Measurements from ENCODE around the gene PHF19. TPM values are rescaled to one million over a fixed set of nuclear protein-coding genes. Genes with fewer than 3 reads are reported as not detected.

The PHF19 gene
- total RNA-seq, 2 experiments from 2014 or later, result 248 to 253 TPM

GRCh38 chr9:120861935-120862334 lies 15.1 kb downstream of the PHF19 start:
- Mint-ChIP-seq H3K9me3 (no peaks in the 10 kb centered on the region), H3K36me3 (peaks cover 23% of the 10 kb centered on the region), H3K4me3 (no peak overlapping the region), H3K4me1 (peaks cover 8% of the 10 kb centered on the region), H3K27me3 (no peaks in the 10 kb centered on the region), H3K27ac (peak overlapping the region; percentile 15)
- POLR2A ChIA-PET, result no interaction called here
- ATAC-seq (ENCODE audit: low read depth) (no peak), DNase-seq (no peak)

DNA sequence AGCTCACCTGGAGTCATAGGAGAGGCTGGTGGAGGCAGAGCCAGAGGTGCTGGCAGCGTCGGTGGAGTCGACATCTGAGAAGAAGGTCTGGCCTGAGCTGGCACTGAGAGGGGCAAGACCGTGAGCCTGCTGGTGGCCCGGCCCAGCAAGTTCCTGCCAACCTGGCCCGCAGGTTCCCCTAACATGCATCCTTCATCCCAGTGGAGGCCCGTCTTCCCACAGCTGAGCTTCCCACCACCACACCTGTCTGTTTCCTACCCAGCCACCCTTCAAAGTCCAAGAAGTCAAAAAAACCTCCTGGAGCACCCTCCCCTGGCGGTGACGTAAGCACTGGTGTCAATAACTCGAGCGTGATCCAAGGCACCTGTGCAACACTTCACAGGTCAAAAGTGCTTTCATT lies 16.9 kb downstream of the PHF19 start:
- Mint-ChIP-seq H3K4me1 (peaks cover 4% of the 10 kb centered on the region), H3K9me3 (no peaks in the 10 kb centered on the region), H3K36me3 (peaks cover 28% of the 10 kb centered on the region), H3K4me3 (no peak overlapping the region), H3K27ac (no peak overlapping the region), H3K27me3 (no peaks in the 10 kb centered on the region)
- no peak for ATAC-seq (ENCODE audit: low read depth)
- DNase-seq, result no peak
- POLR2A ChIA-PET, result no interaction called here

DNA sequence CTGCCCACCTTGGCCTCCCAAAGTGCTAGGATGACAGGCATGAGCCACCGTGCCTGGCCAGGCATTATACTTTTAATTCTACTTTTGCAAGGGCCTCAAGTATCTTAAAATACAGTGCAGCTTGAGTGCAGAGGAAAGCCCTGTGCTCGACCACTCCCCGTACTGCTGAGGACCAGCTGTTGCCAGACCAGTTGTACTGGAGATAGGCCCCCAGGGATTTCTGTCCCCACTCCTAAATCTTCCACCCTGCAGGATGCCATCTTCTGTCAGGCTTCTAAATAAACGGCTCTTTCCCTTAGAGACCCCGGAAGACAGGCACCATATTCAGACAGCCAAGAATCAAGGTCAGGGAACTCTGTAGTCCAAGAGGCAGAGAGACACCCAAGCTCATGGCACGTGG lies 17.6 kb downstream of the PHF19 start:
- no peak for DNase-seq
- Mint-ChIP-seq H3K9me3 (no peaks in the 10 kb centered on the region), H3K36me3 (peaks cover 30% of the 10 kb centered on the region), H3K4me3 (no peak overlapping the region), H3K4me1 (peaks cover 4% of the 10 kb centered on the region), H3K27ac (no peak overlapping the region), H3K27me3 (no peaks in the 10 kb centered on the region)
- ATAC-seq (ENCODE audit: low read depth), result no peak
- POLR2A ChIA-PET, result interaction anchor here (0.7 to 3.9 kb wide), 2 partner anchors 9 to 16 kb away, joined by 4 to 13 read pairs; no protein-coding TSS in a partner anchor

DNA sequence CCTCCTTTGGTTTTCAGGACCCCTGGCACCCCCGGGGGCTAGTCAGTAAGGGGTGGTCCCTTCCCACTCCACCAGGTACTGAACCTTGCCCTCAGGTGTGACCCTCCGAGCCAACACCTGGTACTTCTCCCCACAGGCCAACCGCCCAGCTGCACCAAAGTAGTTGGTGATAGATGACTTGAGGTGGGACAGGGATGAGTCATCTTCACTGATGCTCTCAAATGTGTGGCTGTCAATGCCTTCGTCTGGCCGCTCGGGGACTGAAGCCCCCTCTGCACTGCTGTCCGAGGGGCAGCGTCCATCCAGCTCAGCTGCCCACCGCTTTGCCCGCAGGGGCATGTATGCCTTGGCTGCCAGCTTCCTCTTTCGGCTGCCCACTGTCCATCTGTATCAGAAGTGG lies 19.1 kb downstream of the PHF19 start:
- H3K27me3 Mint-ChIP-seq, result no peaks in the 10 kb centered on the region
- POLR2A ChIA-PET, result interaction anchor here (3.9 kb wide), 1 partner anchor 10 kb away, joined by 13 read pairs; no protein-coding TSS in a partner anchor

DNA sequence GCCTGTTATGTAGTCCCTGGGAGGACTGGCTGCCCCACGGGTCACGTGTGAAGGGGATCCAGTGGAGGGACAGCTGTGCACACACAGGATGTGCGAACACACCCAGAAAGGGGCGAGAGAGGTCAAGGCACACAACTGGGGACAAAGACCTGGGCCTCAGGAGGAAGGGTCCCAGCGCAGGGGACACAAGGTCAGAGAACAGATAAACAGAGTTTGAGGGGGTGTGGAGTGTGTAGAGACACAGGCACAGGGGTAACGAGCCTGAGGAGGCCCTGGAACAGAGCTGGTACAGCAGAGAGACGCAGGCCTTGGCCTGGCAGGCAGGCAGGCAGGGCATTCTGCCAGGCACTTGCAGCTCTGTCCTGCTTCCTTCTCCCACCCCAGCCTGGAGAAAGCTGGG lies 19.5 kb downstream of the PHF19 start:
- H3K36me3 Mint-ChIP-seq, result peaks cover 28% of the 10 kb centered on the region
- H3K9me3 Mint-ChIP-seq, result no peaks in the 10 kb centered on the region
- peak overlapping the region; percentile 68 for H3K27ac Mint-ChIP-seq
- peaks cover 6% of the 10 kb centered on the region for H3K4me1 Mint-ChIP-seq
- POLR2A ChIA-PET, result interaction anchor here (3.9 kb wide), 1 partner anchor 11 kb away, joined by 13 read pairs; no protein-coding TSS in a partner anchor
- ATAC-seq (ENCODE audit: low read depth), result no peak
- H3K27me3 Mint-ChIP-seq, result no peaks in the 10 kb centered on the region
- no peak overlapping the region for H3K4me3 Mint-ChIP-seq
- DNase-seq, result no peak

More for the DNA sequence above, 19.1 kb downstream of the PHF19 start:
- H3K36me3 Mint-ChIP-seq, result peaks cover 27% of the 10 kb centered on the region
- H3K4me3 Mint-ChIP-seq, result no peak overlapping the region
- no peaks in the 10 kb centered on the region for H3K9me3 Mint-ChIP-seq
- peaks cover 4% of the 10 kb centered on the region for H3K4me1 Mint-ChIP-seq
- H3K27ac Mint-ChIP-seq, result no peak overlapping the region
- no peak for DNase-seq
- no peak for ATAC-seq (ENCODE audit: low read depth)

DNA sequence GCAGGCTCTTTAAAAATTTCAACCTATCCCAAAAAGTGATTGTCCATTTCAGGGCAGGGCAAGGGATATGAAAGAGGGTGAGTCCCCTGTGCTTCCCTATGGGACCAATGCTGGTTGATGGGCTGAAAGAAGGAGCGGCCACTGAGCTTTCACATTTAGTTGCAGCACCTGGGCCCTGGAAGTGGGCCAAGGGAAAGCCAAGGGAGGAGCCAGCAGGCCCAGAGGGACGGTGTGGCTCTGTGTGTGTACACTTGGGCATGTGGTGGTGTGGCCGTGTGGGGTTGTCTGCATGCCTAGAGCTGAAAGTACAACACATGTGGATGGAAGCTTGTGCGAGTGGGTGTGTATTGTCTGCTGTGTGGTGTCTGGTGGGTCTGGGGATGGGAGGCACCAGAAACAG lies 20.3 kb downstream of the PHF19 start:
- ATAC-seq (ENCODE audit: low read depth) (no peak), DNase-seq (no peak)
- POLR2A ChIA-PET, result interaction anchor here (1.2 to 3.9 kb wide), 2 partner anchors 10 to 11 kb away, joined by 3 to 13 read pairs; no protein-coding TSS in a partner anchor
- Mint-ChIP-seq H3K36me3 (peaks cover 25% of the 10 kb centered on the region), H3K4me1 (peaks cover 6% of the 10 kb centered on the region), H3K27ac (no peak overlapping the region), H3K4me3 (no peak overlapping the region), H3K27me3 (no peaks in the 10 kb centered on the region), H3K9me3 (no peaks in the 10 kb centered on the region)

- H3K4me1 Mint-ChIP-seq, result peaks cover 6% of the 10 kb centered on the region
- ATAC-seq (ENCODE audit: low read depth) (no peak), DNase-seq (no peak)
- H3K27me3 Mint-ChIP-seq, result no peaks in the 10 kb centered on the region
- H3K9me3 Mint-ChIP-seq, result no peaks in the 10 kb centered on the region
- H3K36me3 Mint-ChIP-seq, result peaks cover 24% of the 10 kb centered on the region
- no peak overlapping the region for H3K27ac Mint-ChIP-seq
- POLR2A ChIA-PET, result interaction anchor here (0.6 to 3.9 kb wide), 3 partner anchors 9 to 12 kb away, joined by 3 to 13 read pairs (median 3); no protein-coding TSS in a partner anchor
- H3K4me3 Mint-ChIP-seq, result no peak overlapping the region
Observed at GRCh38 chr9:120855827-120856670, 20.9 kb downstream of the PHF19 start.

DNA sequence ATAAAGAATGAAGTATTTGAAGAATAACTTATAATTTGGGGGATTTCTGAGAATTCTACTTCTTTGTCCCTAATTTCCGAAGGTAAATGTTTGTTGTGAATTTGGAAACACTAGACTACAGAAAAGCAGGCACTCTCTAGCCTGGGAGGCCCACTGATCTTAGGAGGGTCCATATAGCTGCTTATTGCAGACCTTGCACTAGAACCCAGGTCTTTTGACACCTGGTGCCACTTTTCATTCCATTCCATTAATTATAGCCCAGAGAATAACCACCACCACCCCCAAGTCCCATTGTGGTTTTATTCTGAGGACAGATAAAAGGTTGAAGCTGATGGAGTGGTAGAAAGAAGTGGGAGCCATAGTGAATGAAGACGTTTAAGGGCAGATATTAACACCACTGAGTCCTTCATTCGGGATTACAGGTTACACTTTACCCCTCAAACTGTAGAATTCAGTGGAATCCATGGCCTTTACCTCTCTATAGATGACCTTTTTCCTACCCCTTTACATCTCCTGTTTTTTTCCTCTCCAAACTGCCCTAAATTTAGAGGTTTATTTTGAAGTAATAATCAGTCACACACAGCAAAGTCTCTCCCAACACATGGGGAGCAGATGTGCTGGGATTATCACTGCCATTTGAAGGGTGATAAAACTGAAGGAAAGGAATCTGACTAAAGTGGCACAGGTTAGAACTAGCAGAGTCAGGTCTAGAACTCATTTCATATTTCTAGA lies 22.2 kb downstream of the PHF19 start:
- H3K36me3 Mint-ChIP-seq, result peaks cover 25% of the 10 kb centered on the region
- POLR2A ChIA-PET, result no interaction called here

GRCh38 chr9:120853198-120853597 lies 23.8 kb downstream of the PHF19 start:
- no peaks in the 10 kb centered on the region for H3K27me3 Mint-ChIP-seq

More for the DNA sequence above, 22.2 kb downstream of the PHF19 start:
- Mint-ChIP-seq H3K9me3 (no peaks in the 10 kb centered on the region), H3K27ac (peak overlapping the region; percentile 39), H3K4me1 (peaks cover 6% of the 10 kb centered on the region), H3K27me3 (no peaks in the 10 kb centered on the region), H3K4me3 (no peak overlapping the region)
- no peak for DNase-seq
- no peak for ATAC-seq (ENCODE audit: low read depth)

GRCh38 chr9:120852240-120853010 lies 24.6 kb downstream of the PHF19 start:
- H3K4me3 Mint-ChIP-seq, result no peak overlapping the region
- POLR2A ChIA-PET, result interaction anchor here (1.0 to 1.4 kb wide), 2 partner anchors 8 to 16 kb away, joined by 3 to 6 read pairs; no protein-coding TSS in a partner anchor
- no peak overlapping the region for H3K27ac Mint-ChIP-seq
- DNase-seq (no peak), ATAC-seq (ENCODE audit: low read depth) (no peak)
- H3K27me3 Mint-ChIP-seq, result no peaks in the 10 kb centered on the region
- H3K4me1 Mint-ChIP-seq, result peaks cover 11% of the 10 kb centered on the region
- peaks cover 24% of the 10 kb centered on the region for H3K36me3 Mint-ChIP-seq
- H3K9me3 Mint-ChIP-seq, result no peaks in the 10 kb centered on the region

More at GRCh38 chr9:120853198-120853597, 23.8 kb downstream of the PHF19 start:
- Mint-ChIP-seq H3K27ac (no peak overlapping the region), H3K36me3 (peaks cover 27% of the 10 kb centered on the region), H3K9me3 (no peaks in the 10 kb centered on the region), H3K4me3 (no peak overlapping the region), H3K4me1 (peaks cover 5% of the 10 kb centered on the region)
- POLR2A ChIA-PET, result interaction anchor here (1.4 kb wide), 1 partner anchor 9 kb away, joined by 6 read pairs; no protein-coding TSS in a partner anchor
- no peak for ATAC-seq (ENCODE audit: low read depth)
- no peak for DNase-seq

- ATAC-seq (ENCODE audit: low read depth), result no peak
- POLR2A ChIA-PET, result no interaction called here
- Mint-ChIP-seq H3K4me1 (peaks cover 21% of the 10 kb centered on the region), H3K4me3 (no peak overlapping the region), H3K9me3 (no peaks in the 10 kb centered on the region), H3K36me3 (peaks cover 22% of the 10 kb centered on the region), H3K27me3 (no peaks in the 10 kb centered on the region), H3K27ac (peak overlapping the region; percentile 28)
- no peak for DNase-seq
Observed at GRCh38 chr9:120851449-120851848, 25.5 kb downstream of the PHF19 start.

GRCh38 chr9:120850315-120850714 lies 26.7 kb downstream of the PHF19 start:
- Mint-ChIP-seq H3K36me3 (peaks cover 18% of the 10 kb centered on the region), H3K9me3 (no peaks in the 10 kb centered on the region), H3K4me1 (peaks cover 32% of the 10 kb centered on the region), H3K4me3 (no peak overlapping the region), H3K27me3 (no peaks in the 10 kb centered on the region), H3K27ac (peak overlapping the region; percentile 11)
- no peak for ATAC-seq (ENCODE audit: low read depth)
- DNase-seq, result no peak
- POLR2A ChIA-PET, result interaction anchor here (0.9 kb wide), 1 partner anchor 47 kb away, joined by 3 read pairs; no protein-coding TSS in a partner anchor

Measured in activated naive CD8-positive, alpha-beta T cell treated with anti-CD3 and anti-CD28 coated beads, Interleukin-2, amount 10 ng/mL, durations not matched to agents 7 days and 5 days (primary cell).